Measurements from ENCODE around the gene ARPC1A.

GRCh38 chr7:99410635-99411034 is 84.9 kb downstream of the ARPC1A start:
- TF ChIP-seq CTCF (IDR thresholded peaks at IDR 0.05) = no peak
- no peak for TF ChIP-seq POLR2A (IDR thresholded peaks at IDR 0.05)
